MM.1S (cell line): ENCODE data around the gene SMURF2.

Source experiments
- DNase-seq: peaks from one replicate; pipeline ENCODE4 v3.0.0-alpha.2; 2015
- H2AFZ ChIP-seq: fragments of 300-600 bp; sonication (generic); 2 replicates; pipeline ENCODE4 v1.6.0; 2016; ENCODE audit warnings: antibody characterized with exemption, low read length
- H3F3A ChIP-seq: fragments of 300-600 bp; sonication (generic); 2 replicates; pipeline ENCODE4 v1.6.1; 2016; ENCODE audit warnings: mild to moderate bottlenecking, antibody characterized with exemption, low read length, moderate library complexity, mixed read lengths; ENCODE audit not compliant: insufficient read depth
- H3K27ac ChIP-seq: fragments of 300-600 bp; sonication (generic); 2 replicates; pipeline ENCODE4 v1.5.1; 2016; ENCODE audit warnings: mild to moderate bottlenecking, low read length
- H3K27me3 ChIP-seq: fragments of 300-600 bp; sonication (generic); replicated peaks from 2 replicates; pipeline ENCODE4 v1.6.0; 2016; ENCODE audit warnings: low read length; ENCODE audit not compliant: insufficient read depth
- H3K36me3 ChIP-seq: fragments of 300-600 bp; sonication (generic); replicated peaks from 2 replicates; pipeline ENCODE4 v1.6.1; 2016; ENCODE audit warnings: mild to moderate bottlenecking, low read length, mixed read lengths; ENCODE audit not compliant: insufficient read depth
- H3K4me1 ChIP-seq: fragments of 300-600 bp; sonication (generic); 2 replicates; pipeline ENCODE4 v1.6.1; 2016; ENCODE audit warnings: low read length, mixed read lengths
- H3K4me2 ChIP-seq: fragments of 300-600 bp; sonication (generic); 2 replicates; pipeline ENCODE4 v1.6.0; 2016; ENCODE audit warnings: low read depth, low read length
- H3K4me3 ChIP-seq: fragments of 300-600 bp; sonication (generic); 2 replicates; pipeline ENCODE4 v1.5.1; 2016; ENCODE audit warnings: low read length, mixed read lengths
- H3K79me2 ChIP-seq: fragments of 300-600 bp; sonication (generic); 2 replicates; pipeline ENCODE4 v1.6.1; 2016; ENCODE audit warnings: mixed run types, low read length, mixed read lengths
- H3K9ac ChIP-seq: fragments of 300-600 bp; sonication (generic); 2 replicates; pipeline ENCODE4 v1.6.1; 2016; ENCODE audit warnings: low read length, mixed read lengths
- H3K9me2 ChIP-seq: fragments of 300-600 bp; sonication (generic); replicated peaks from 2 replicates; pipeline ENCODE4 v1.6.1; 2016; ENCODE audit warnings: mild to moderate bottlenecking, low read length, mixed read lengths; ENCODE audit not compliant: insufficient read depth
- H3K9me3 ChIP-seq: fragments of 300-600 bp; sonication (generic); replicated peaks from 2 replicates; pipeline ENCODE4 v1.6.1; 2016; ENCODE audit warnings: mild to moderate bottlenecking, low read length, mixed read lengths; ENCODE audit not compliant: insufficient read depth
- H4K20me1 ChIP-seq: fragments of 300-600 bp; sonication (generic); 2 replicates; pipeline ENCODE4 v1.6.1; 2016; ENCODE audit warnings: mild to moderate bottlenecking, low read length, moderate library complexity, mixed read lengths; ENCODE audit not compliant: insufficient read depth
- CTCF ChIP-seq: fragments of 300-600 bp; sonication (generic); IDR thresholded peaks from 2 replicates; pipeline ENCODE4 v1.5.1; 2016; ENCODE audit warnings: antibody characterized with exemption, low read length, mixed read lengths
- EZH2 ChIP-seq: fragments of 300-600 bp; sonication (generic); optimal IDR thresholded peaks from 2 replicates; pipeline ENCODE3; 2017; ENCODE audit warnings: low read depth, mild to moderate bottlenecking, antibody characterized with exemption, low read length, mixed read lengths
- EZH2phosphoT487 ChIP-seq: fragments of 300-600 bp; sonication (generic); IDR thresholded peaks from 2 replicates; pipeline ENCODE4 v1.6.1; 2018; ENCODE audit warnings: antibody characterized with exemption, low read length

The SMURF2 gene

DNA sequence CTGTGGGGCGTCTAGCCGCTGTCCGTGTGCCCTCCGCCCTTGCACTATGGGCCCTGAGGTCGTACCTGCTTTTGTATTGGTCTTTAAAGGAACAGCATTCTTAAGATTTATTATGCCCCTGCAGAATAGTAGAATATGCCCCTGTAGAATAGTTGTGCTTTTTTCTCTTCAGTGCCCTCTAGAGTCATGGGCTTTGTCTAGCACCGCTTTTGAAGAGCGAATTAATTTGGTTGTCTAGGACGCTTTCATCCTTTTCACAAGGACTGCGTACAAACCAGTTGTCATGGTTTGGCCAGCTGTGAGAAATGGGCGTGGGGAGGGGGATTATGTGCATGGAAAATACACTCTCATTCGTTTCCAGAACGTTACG lies 154.7 kb downstream of the SMURF2 start:
- peaks cover 71% of the 10 kb centered on the region for H3K79me2 ChIP-seq
- H3K27me3 ChIP-seq = no peaks in the 10 kb centered on the region
- H3K4me3 ChIP-seq = peak overlapping the region; percentile 98
- H3K9ac ChIP-seq = peak overlapping the region; percentile 99
- DNase-seq = peak; percentile 82
- TF ChIP-seq EZH2 (no peak), CTCF (peak; percentile 65)
- H3K27ac ChIP-seq = peak overlapping the region; percentile 96
- H3K9me2 ChIP-seq = no peaks in the 10 kb centered on the region
- no peaks in the 10 kb centered on the region for H3K9me3 ChIP-seq
- peak overlapping the region; percentile 94 for H2AFZ ChIP-seq
- H4K20me1 ChIP-seq = peaks cover 28% of the 10 kb centered on the region
- peaks cover 23% of the 10 kb centered on the region for H3K4me1 ChIP-seq
- peaks cover 28% of the 10 kb centered on the region for H3K36me3 ChIP-seq
- H3K4me2 ChIP-seq = peak overlapping the region; percentile 73
- peaks cover 29% of the 10 kb centered on the region for H3F3A ChIP-seq

- peak within 1 kb of the TSS; percentile 96 for H3K27ac ChIP-seq
- peaks cover 34% of the 10 kb centered on the region for H3K36me3 ChIP-seq
- H3K79me2 ChIP-seq = peaks cover 77% of the 10 kb centered on the region
- H3F3A ChIP-seq = peaks cover 35% of the 10 kb centered on the region
- no peaks in the 10 kb centered on the region for H3K9me3 ChIP-seq
- TF ChIP-seq EZH2 = no peak
- TF ChIP-seq EZH2phosphoT487 = no peak
- no peak for TF ChIP-seq CTCF
- no peaks in the 10 kb centered on the region for H3K27me3 ChIP-seq
- peak within 1 kb of the TSS; percentile 98 for H3K4me3 ChIP-seq
- H2AFZ ChIP-seq = peak within 1 kb of the TSS; percentile 94
- H3K9ac ChIP-seq = peak within 1 kb of the TSS; percentile 99
- H3K4me1 ChIP-seq = peaks cover 29% of the 10 kb centered on the region
- H3K4me2 ChIP-seq = peak within 1 kb of the TSS; percentile 73
- H3K9me2 ChIP-seq = no peaks in the 10 kb centered on the region
- DNase-seq = peak; percentile 93
- H4K20me1 ChIP-seq = peaks cover 34% of the 10 kb centered on the region
Measured at GRCh38 chr17:64506576-64507412, 155.3 kb downstream of the SMURF2 start, which contains the start of gene CEP95. Gene CEP95 (plus strand): TSS chr17:64506977. CDS start chr17:64507098, 121 bp downstream.

GRCh38 chr17:64506201-64506575 lies 155.9 kb downstream of the SMURF2 start, which contains the start of gene DDX5:
Gene DDX5 (minus strand): TSS chr17:64506289. CDS start chr17:64506119, 170 bp downstream.
- peak within 1 kb of the TSS; percentile 94 for H2AFZ ChIP-seq
- peaks cover 35% of the 10 kb centered on the region for H3K4me1 ChIP-seq
- H4K20me1 ChIP-seq = peaks cover 40% of the 10 kb centered on the region
- peaks cover 40% of the 10 kb centered on the region for H3K36me3 ChIP-seq
- TF ChIP-seq EZH2 = no peak
- peak; percentile 98 for DNase-seq
- peak within 1 kb of the TSS; percentile 98 for H3K4me3 ChIP-seq
- H3K27ac ChIP-seq = peak within 1 kb of the TSS; percentile 96
- H3K79me2 ChIP-seq = peaks cover 83% of the 10 kb centered on the region
- no peaks in the 10 kb centered on the region for H3K9me2 ChIP-seq
- peaks cover 41% of the 10 kb centered on the region for H3F3A ChIP-seq
- peak within 1 kb of the TSS; percentile 99 for H3K9ac ChIP-seq
- peak within 1 kb of the TSS; percentile 88 for H3K4me2 ChIP-seq
- no peaks in the 10 kb centered on the region for H3K27me3 ChIP-seq
- H3K9me3 ChIP-seq = no peaks in the 10 kb centered on the region
